MCF 10A (cell line): Measurements from ENCODE around the gene TUSC2. TPM values are rescaled to one million over a fixed set of nuclear protein-coding genes. Genes with fewer than 3 reads are reported as not detected.

Experiments
- Bru-seq: library from RNA; stranded (reverse); fragments of 400-500 nt; gene quantifications from one replicate; lab custom pipeline; 2021; lab: Mats Ljungman, UMichigan
- BruChase-seq, 2 experiments: library from RNA; stranded (reverse); fragments of 400-500 nt; gene quantifications; one replicate each; lab custom pipeline; 2021; lab: Mats Ljungman, UMichigan
- BruUV-seq: library from RNA; stranded (reverse); fragments of 400-500 nt; replicated peaks from 2 replicates; lab custom pipeline; 2021; lab: Mats Ljungman, UMichigan
- CTCF ChIA-PET: fragments of 300-600 bp; sonication (Branson Sonifier 250); formaldehyde crosslinking; extraction: SDS; loops from one replicate; lab custom pipeline; 2021; ENCODE audit warnings: antibody characterized with exemption, inconsistent platforms; lab: Yijun Ruan, JAX
- POLR2A ChIA-PET: fragments of 300-600, 350-650 bp; sonication (Branson Sonifier 250); formaldehyde crosslinking; extraction: SDS; loops from one replicate; lab custom pipeline; 2020; ENCODE audit warnings: antibody characterized with exemption, inconsistent platforms; lab: Yijun Ruan, JAX
- DNase-seq: peaks from one replicate; pipeline ENCODE4 v3.0.0-alpha.2; 2018; ENCODE audit not compliant: unreplicated experiment
- H3K27ac Mint-ChIP-seq: one replicate; pipeline ENCODE4 v1.8.0; 2022; ENCODE audit warnings: mild to moderate bottlenecking, low read depth, mixed read lengths; ENCODE audit not compliant: unreplicated experiment
- H3K27me3 Mint-ChIP-seq: one replicate; pipeline ENCODE4 v1.8.0; 2022; ENCODE audit warnings: mixed read lengths; ENCODE audit not compliant: insufficient read depth, unreplicated experiment
- H3K36me3 Mint-ChIP-seq: one replicate; pipeline ENCODE4 v1.8.0; 2022; ENCODE audit warnings: mild to moderate bottlenecking, moderate library complexity, mixed read lengths; ENCODE audit not compliant: insufficient read depth, unreplicated experiment
- H3K4me1 Mint-ChIP-seq: one replicate; pipeline ENCODE4 v1.8.0; 2022; ENCODE audit warnings: mixed read lengths; ENCODE audit not compliant: insufficient read depth, unreplicated experiment
- H3K4me3 Mint-ChIP-seq: one replicate; pipeline ENCODE4 v1.8.0; 2022; ENCODE audit warnings: mild to moderate bottlenecking, moderate library complexity, mixed read lengths; ENCODE audit not compliant: unreplicated experiment
- H3K9me3 Mint-ChIP-seq: one replicate; pipeline ENCODE4 v1.8.0; 2022; ENCODE audit warnings: mixed read lengths; ENCODE audit not compliant: unreplicated experiment
- CTCF ChIP-seq: fragments of 200-600 bp; IDR thresholded peaks from one replicate; pipeline ENCODE4 v1.8.0; 2022; ENCODE audit warnings: antibody characterized with exemption, mild to moderate bottlenecking; ENCODE audit not compliant: unreplicated experiment
- intact Hi-C: fragments of 100-400 bp; cut with micrococcal nuclease; formaldehyde crosslinking; loops from 2 replicates; pipeline ENCODE4 v1.14.1; 2022
- long read RNA-seq: library from polyadenylated mRNA; stranded (forward); transcript quantifications from one replicate; pipeline ENCODE4 v2.0.0, GENCODE V29; 2022
- total RNA-seq: library from RNA; stranded (reverse); gene quantifications from 2 replicates; pipeline ENCODE4 v1.2.3, GENCODE V29; 2022

Gene TUSC2
- total RNA-seq (14.5 and 20.4 TPM in 2 replicates), Bru-seq, nascent RNA (percentile 65 among the genes with signal in this experiment), BruChase-seq, experiment 1, labeled RNA remaining after a 6-hour chase (percentile 64 among the genes with signal in this experiment), BruChase-seq, experiment 2, labeled RNA remaining after a 2-hour chase (percentile 82 among the genes with signal in this experiment)
- long read RNA-seq, transcript TUSC2-201 (3 exons, 1,691 nt) = major isoform, 38 of 59 reads
- long read RNA-seq, partial matches to known transcripts = 2 of 59 reads
- long read RNA-seq, other reads (novel, unspliced or antisense) = 14 of 59 reads

DNA sequence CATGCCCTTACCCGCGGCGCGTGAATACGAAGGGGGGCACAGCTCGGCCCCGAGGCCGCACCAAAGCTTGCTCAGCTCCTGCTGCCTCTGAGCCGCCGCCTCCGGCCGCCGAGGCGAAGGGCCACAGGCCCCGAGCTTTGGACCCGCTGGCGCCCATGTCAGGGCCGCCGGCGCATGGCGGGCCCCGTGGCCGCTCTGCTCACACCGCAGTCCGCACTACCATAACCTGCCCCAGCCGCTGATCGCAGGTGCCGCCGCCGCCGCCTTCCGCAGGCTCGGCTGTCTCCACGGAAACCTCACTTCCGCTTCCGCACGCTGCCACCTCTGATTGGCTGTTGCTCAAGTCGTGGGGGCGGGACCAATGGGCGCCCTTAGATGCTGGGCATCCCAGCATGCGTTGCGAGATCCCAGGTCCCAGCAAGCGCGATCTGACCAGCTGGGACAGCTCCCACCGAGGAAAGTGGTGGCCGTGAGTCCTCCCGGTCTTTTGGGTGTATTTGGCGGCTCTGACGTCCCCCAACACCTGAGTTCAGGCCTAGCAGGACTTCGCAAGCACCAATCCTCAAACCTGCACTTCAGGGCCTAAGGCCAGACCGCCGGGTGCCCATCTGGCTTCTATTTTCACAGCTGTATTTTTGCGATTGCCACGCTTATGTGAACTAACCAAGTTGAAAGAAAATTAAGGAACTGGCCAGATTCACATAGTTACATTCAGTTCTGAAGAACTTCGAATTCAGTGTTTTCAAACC lies at the start of gene TUSC2:
TSS of gene TUSC2 (minus strand) at position 281 of the 749 bp plus-strand sequence. CDS start at position 157, 124 bp downstream.
- no peak for TF ChIP-seq CTCF
- peak; percentile 97 for DNase-seq
- Mint-ChIP-seq H3K9me3 (no peaks in the 10 kb centered on the region), H3K27ac (peak within 1 kb of the TSS; percentile 90), H3K4me3 (peak within 1 kb of the TSS; percentile 86), H3K27me3 (no peaks in the 10 kb centered on the region), H3K4me1 (no peaks in the 10 kb centered on the region), H3K36me3 (peaks cover 33% of the 10 kb centered on the region)
- TSS peak; percentile 86 for BruUV-seq
- intact Hi-C loops = no loop called here
- ChIA-PET CTCF (interaction anchor here (0.6 to 2.1 kb wide), 8 partner anchors 8 to 62 kb away, joined by 3 to 6 read pairs (median 4); no protein-coding TSS in a partner anchor), POLR2A (interaction anchor here (0.6 to 3.3 kb wide), 23 partner anchors 9 to 124 kb away, joined by 3 to 58 read pairs (median 4); partner anchors contain the start of genes CYB561D2, GNAI2, HYAL3 and IFRD2)

GRCh38 chr3:50375258-50375931 lies 47.4 kb upstream of the TUSC2 start:
- BruUV-seq = no TSS peak
- Mint-ChIP-seq H3K27me3 (peaks cover 33% of the 10 kb centered on the region), H3K27ac (no peak overlapping the region), H3K9me3 (no peaks in the 10 kb centered on the region), H3K4me1 (peaks cover 6% of the 10 kb centered on the region), H3K36me3 (no peaks in the 10 kb centered on the region), H3K4me3 (no peak overlapping the region)
- ChIA-PET CTCF (interaction anchor here (1.0 kb wide), 1 partner anchor 168 kb away, joined by 3 read pairs; no protein-coding TSS in a partner anchor), POLR2A (no interaction called here)
- no peak for DNase-seq
- peak; percentile 7 for TF ChIP-seq CTCF
- intact Hi-C loops = no loop called here

- DNase-seq = no peak
- BruUV-seq = no TSS peak
- Mint-ChIP-seq H3K36me3 (no peaks in the 10 kb centered on the region), H3K4me3 (no peak overlapping the region), H3K4me1 (peaks cover 6% of the 10 kb centered on the region), H3K9me3 (no peaks in the 10 kb centered on the region), H3K27ac (no peak overlapping the region), H3K27me3 (peaks cover 33% of the 10 kb centered on the region)
- intact Hi-C loops = no loop called here
- ChIA-PET CTCF (interaction anchor here (1.0 kb wide), 1 partner anchor 169 kb away, joined by 3 read pairs; no protein-coding TSS in a partner anchor), POLR2A (no interaction called here)
- TF ChIP-seq CTCF = no peak
Measured at GRCh38 chr3:50374363-50375257, 46.6 kb upstream of the TUSC2 start.
